Measurements from ENCODE around the gene KCTD14. TPM values are rescaled to one million over a fixed set of nuclear protein-coding genes. Genes with fewer than 3 reads are reported as not detected.
"Not testable (repeated sequence)": the region's sequence is repeated elsewhere in the genome, so short reads cannot be mapped to it uniquely, and the experiment has no call there.

Gene KCTD14
- total RNA-seq, 1 donor from 2014 or later = 0.32 TPM

DNA sequence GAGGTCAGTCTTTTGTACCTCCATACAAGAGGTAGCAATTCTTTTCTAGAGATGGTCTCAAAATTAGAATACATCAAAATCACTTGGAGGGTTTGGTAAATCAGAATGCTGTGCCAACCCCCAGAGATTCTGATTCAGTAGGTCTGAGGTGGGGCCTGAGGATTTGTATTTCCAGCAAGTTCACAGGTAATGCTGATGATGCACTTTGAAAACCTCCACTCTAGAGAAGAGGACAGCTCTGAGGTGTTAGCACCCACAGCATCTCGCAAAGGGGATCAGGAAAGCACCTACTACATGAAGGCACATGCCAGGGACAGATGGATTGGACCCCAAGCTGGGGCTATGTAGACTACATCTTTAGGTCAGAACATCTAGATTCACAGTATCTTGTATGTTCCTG is 7.2 kb downstream of the KCTD14 start:
- TF ChIP-seq, protein P1, sequence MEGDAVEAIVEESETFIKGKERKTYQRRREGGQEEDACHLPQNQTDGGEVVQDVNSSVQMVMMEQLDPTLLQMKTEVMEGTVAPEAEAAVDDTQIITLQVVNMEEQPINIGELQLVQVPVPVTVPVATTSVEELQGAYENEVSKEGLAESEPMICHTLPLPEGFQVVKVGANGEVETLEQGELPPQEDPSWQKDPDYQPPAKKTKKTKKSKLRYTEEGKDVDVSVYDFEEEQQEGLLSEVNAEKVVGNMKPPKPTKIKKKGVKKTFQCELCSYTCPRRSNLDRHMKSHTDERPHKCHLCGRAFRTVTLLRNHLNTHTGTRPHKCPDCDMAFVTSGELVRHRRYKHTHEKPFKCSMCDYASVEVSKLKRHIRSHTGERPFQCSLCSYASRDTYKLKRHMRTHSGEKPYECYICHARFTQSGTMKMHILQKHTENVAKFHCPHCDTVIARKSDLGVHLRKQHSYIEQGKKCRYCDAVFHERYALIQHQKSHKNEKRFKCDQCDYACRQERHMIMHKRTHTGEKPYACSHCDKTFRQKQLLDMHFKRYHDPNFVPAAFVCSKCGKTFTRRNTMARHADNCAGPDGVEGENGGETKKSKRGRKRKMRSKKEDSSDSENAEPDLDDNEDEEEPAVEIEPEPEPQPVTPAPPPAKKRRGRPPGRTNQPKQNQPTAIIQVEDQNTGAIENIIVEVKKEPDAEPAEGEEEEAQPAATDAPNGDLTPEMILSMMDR (IDR thresholded peaks at IDR 0.05; ENCODE audit: partially characterized antibody, unreplicated experiment) = no peak
- H3K9me3 Mint-ChIP-seq (ENCODE audit: unreplicated experiment) = no peaks in the 10 kb centered on the region
- DNase-seq = no peak
- no peak overlapping the region for H3K27ac Mint-ChIP-seq (ENCODE audit: unreplicated experiment)
- no peaks in the 10 kb centered on the region for H3K4me1 Mint-ChIP-seq (ENCODE audit: low read depth, unreplicated experiment)
- peaks cover 3% of the 10 kb centered on the region for H3K27me3 Mint-ChIP-seq (ENCODE audit: unreplicated experiment)
- H3K36me3 Mint-ChIP-seq (ENCODE audit: unreplicated experiment) = no peaks in the 10 kb centered on the region
- no peak overlapping the region for H3K4me3 Mint-ChIP-seq (ENCODE audit: unreplicated experiment)

DNA sequence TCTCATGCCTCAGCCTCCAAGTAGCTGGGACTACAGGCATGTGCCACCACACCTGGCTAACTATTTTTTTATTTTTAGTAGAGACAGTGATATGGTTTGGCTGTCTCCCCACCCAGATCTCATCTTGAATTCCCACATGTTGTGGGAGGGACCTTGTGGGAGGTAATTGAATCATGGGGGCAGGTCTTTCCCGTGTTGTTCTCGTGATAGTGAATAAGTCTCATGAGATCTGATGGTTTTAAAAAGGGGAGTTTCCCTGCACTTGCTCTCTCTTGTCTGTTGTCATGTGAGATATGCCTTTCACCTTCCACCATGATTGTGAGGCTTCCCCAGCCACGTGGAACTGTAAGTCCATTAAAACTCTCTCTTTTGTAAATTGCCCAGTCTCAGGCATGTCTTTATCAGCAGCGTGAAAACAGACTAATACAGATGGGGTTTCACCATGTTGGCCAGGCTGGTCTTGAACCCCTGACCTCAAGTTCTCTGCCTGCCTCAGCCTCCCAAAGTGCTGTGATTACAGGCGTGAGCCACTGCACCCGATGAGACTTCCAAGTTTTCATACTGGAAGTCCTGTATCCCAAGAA is 8.0 kb downstream of the KCTD14 start:
- H3K27ac Mint-ChIP-seq (ENCODE audit: unreplicated experiment); H3K27me3 Mint-ChIP-seq (ENCODE audit: unreplicated experiment); H3K4me3 Mint-ChIP-seq (ENCODE audit: unreplicated experiment); H3K36me3 Mint-ChIP-seq (ENCODE audit: unreplicated experiment); H3K4me1 Mint-ChIP-seq (ENCODE audit: low read depth, unreplicated experiment); H3K9me3 Mint-ChIP-seq (ENCODE audit: unreplicated experiment); DNase-seq: not testable (repeated sequence)

DNA sequence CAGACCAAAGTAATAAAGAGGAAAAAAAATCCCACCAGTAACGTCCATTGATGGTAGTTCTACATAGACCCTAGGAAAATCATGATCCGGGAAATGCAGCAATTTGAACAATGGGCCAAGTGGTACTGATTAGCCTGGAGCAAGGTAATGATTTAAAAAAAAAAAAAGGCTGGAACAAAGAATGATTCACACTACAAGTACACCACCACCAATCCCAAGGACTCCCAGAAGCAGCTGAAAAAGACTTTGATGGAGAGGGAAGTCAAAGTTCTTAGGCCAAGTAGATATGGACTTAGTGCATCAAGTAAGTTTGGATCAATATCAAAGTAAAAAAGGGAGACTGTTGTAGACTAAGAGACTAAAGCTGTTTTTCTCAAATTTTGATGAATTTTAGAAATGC is 11.8 kb downstream of the KCTD14 start:
- Mint-ChIP-seq H3K36me3 (ENCODE audit: unreplicated experiment) (no peaks in the 10 kb centered on the region), H3K4me3 (ENCODE audit: unreplicated experiment) (no peak overlapping the region), H3K9me3 (ENCODE audit: unreplicated experiment) (no peaks in the 10 kb centered on the region), H3K27me3 (ENCODE audit: unreplicated experiment) (peaks cover 5% of the 10 kb centered on the region), H3K4me1 (ENCODE audit: low read depth, unreplicated experiment) (peaks cover 2% of the 10 kb centered on the region), H3K27ac (ENCODE audit: unreplicated experiment) (no peak overlapping the region)
- TF ChIP-seq, protein P1 (IDR thresholded peaks at IDR 0.05; ENCODE audit: partially characterized antibody, unreplicated experiment) = no peak
- DNase-seq = no peak

DNA sequence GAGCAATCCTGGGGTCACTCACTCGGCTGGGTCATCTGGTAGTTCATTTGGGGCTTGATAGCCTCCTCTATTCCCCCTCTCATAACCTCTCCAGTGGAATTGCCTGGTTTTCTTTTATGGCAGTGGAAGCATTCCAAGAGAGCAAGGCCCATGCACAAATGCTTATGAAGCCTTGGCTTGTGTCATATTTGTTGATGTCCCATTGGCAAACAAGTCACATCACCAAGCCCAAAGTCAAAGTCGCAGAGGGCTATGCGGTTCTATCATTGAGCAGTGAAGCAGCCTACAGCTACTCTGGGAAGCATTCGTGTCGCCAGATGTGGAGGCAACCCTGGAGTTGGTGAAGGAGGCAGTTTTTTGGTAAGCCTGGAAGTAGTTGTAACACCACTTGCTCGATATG is 12.3 kb downstream of the KCTD14 start:
- no peaks in the 10 kb centered on the region for H3K9me3 Mint-ChIP-seq (ENCODE audit: unreplicated experiment)
- H3K27ac Mint-ChIP-seq (ENCODE audit: unreplicated experiment) = no peak overlapping the region
- TF ChIP-seq, protein P1 (IDR thresholded peaks at IDR 0.05; ENCODE audit: partially characterized antibody, unreplicated experiment) = no peak
- H3K27me3 Mint-ChIP-seq (ENCODE audit: unreplicated experiment) = peaks cover 5% of the 10 kb centered on the region
- H3K4me3 Mint-ChIP-seq (ENCODE audit: unreplicated experiment) = no peak overlapping the region
- H3K4me1 Mint-ChIP-seq (ENCODE audit: low read depth, unreplicated experiment) = peaks cover 2% of the 10 kb centered on the region
- DNase-seq = no peak
- no peaks in the 10 kb centered on the region for H3K36me3 Mint-ChIP-seq (ENCODE audit: unreplicated experiment)

DNA sequence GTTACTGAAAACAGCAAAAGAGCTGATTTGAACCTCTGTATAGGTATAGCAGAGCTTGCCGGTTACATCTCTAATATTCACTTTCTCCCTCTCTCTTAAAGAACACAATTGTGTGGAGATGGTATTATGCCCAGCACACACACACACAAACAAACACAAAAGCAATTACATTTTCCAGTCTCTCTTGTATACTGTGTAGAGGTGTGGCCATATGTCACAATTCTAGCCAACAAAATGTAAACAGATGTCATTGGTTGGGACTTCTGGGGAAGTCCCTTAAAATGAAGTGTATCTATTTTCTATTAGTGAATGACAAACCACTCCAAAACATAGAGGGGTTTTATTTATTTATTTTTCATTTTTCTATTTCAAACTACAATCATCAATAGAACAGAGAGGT is 12.8 kb downstream of the KCTD14 start:
- Mint-ChIP-seq H3K27me3 (ENCODE audit: unreplicated experiment) (peaks cover 3% of the 10 kb centered on the region), H3K4me1 (ENCODE audit: low read depth, unreplicated experiment) (peaks cover 2% of the 10 kb centered on the region), H3K9me3 (ENCODE audit: unreplicated experiment) (no peaks in the 10 kb centered on the region), H3K36me3 (ENCODE audit: unreplicated experiment) (no peaks in the 10 kb centered on the region), H3K27ac (ENCODE audit: unreplicated experiment) (no peak overlapping the region), H3K4me3 (ENCODE audit: unreplicated experiment) (no peak overlapping the region)
- TF ChIP-seq, protein P1 (IDR thresholded peaks at IDR 0.05; ENCODE audit: partially characterized antibody, unreplicated experiment) = no peak
- DNase-seq = no peak
